H9 (cell line): ENCODE measurements around the gene STK24. TPM values are rescaled to one million over a fixed set of nuclear protein-coding genes. Genes with fewer than 3 reads are reported as not detected.
A peak's percentile ranks its signal among the peaks of the same experiment; 100 is the strongest.

Experiments
- DNase-seq: peaks from one replicate; pipeline ENCODE4 v3.0.0-alpha.2; 2017
- H2AFZ ChIP-seq: one replicate; pipeline ENCODE4 v1.6.1; 2013; ENCODE audit warnings: mild to moderate bottlenecking, low read length, control low read depth, moderate library complexity
- H2AK5ac ChIP-seq: 2 replicates; pipeline ENCODE4 v1.6.1; 2013; ENCODE audit warnings: low read length, control low read depth, mixed read lengths; ENCODE audit not compliant: insufficient read length
- H2BK120ac ChIP-seq: one replicate; pipeline ENCODE4 v1.6.1; 2013; ENCODE audit warnings: low read depth, mild to moderate bottlenecking, low read length, control low read depth, inconsistent platforms; ENCODE audit not compliant: poor library complexity, severe bottlenecking
- H2BK12ac ChIP-seq: 2 replicates; pipeline ENCODE4 v1.6.1; 2013; ENCODE audit warnings: low read length, control low read depth, mixed read lengths, low read depth; ENCODE audit not compliant: insufficient read length
- H2BK15ac ChIP-seq: 2 replicates; pipeline ENCODE4 v1.6.1; 2013; ENCODE audit warnings: low read depth, low read length, control low read depth
- H2BK20ac ChIP-seq: one replicate; pipeline ENCODE4 v1.6.1; 2013; ENCODE audit warnings: low read depth, mild to moderate bottlenecking, low read length, control low read depth, inconsistent platforms; ENCODE audit not compliant: poor library complexity, severe bottlenecking
- H2BK5ac ChIP-seq: 2 replicates; pipeline ENCODE4 v1.6.1; 2013; ENCODE audit warnings: low read length, control low read depth, mixed read lengths; ENCODE audit not compliant: insufficient read length
- H3K14ac ChIP-seq: 2 replicates; pipeline ENCODE4 v1.6.1; 2013; ENCODE audit warnings: low read length, control low read depth; ENCODE audit not compliant: insufficient read depth
- H3K18ac ChIP-seq: 2 replicates; pipeline ENCODE4 v1.6.1; 2013; ENCODE audit warnings: low read depth, mild to moderate bottlenecking, mixed read lengths, low read length, control low read depth; ENCODE audit not compliant: insufficient read length
- H3K23ac ChIP-seq: 2 replicates; pipeline ENCODE4 v1.6.1; 2013; ENCODE audit warnings: low read length, control low read depth, mixed read lengths, low read depth; ENCODE audit not compliant: insufficient read length
- H3K23me2 ChIP-seq: 2 replicates; pipeline ENCODE4 v1.6.1; 2013; ENCODE audit warnings: low read depth, mild to moderate bottlenecking, mixed read lengths, low read length, control low read depth; ENCODE audit not compliant: insufficient read length, poor library complexity, severe bottlenecking
- H3K27ac ChIP-seq: 2 replicates; pipeline ENCODE4 v1.5.1; 2013; ENCODE audit warnings: low read length, control low read depth, mixed read lengths, low read depth; ENCODE audit not compliant: insufficient read length
- H3K27me3 ChIP-seq: 2 replicates; pipeline ENCODE4 v1.6.1; 2013; ENCODE audit warnings: low read length, control low read depth, inconsistent platforms; ENCODE audit not compliant: insufficient read depth
- H3K4ac ChIP-seq: 2 replicates; pipeline ENCODE4 v1.6.1; 2013; ENCODE audit warnings: low read depth, mild to moderate bottlenecking, control low read depth, inconsistent platforms, low read length, moderate library complexity
- H3K4me1 ChIP-seq: 2 replicates; pipeline ENCODE4 v1.6.1; 2013; ENCODE audit warnings: low read length, control low read depth, inconsistent platforms; ENCODE audit not compliant: insufficient read depth
- H3K4me2 ChIP-seq: 2 replicates; pipeline ENCODE4 v1.6.1; 2013; ENCODE audit warnings: low read length, control low read depth, mixed read lengths; ENCODE audit not compliant: insufficient read length, insufficient read depth
- H3K56ac ChIP-seq: 2 replicates; pipeline ENCODE4 v1.6.1; 2013; ENCODE audit warnings: low read depth, mild to moderate bottlenecking, mixed read lengths, low read length, control low read depth; ENCODE audit not compliant: insufficient read length
- H3K79me1 ChIP-seq: 2 replicates; pipeline ENCODE4 v1.6.1; 2013; ENCODE audit warnings: low read depth, mild to moderate bottlenecking, moderate library complexity, low read length, control low read depth, inconsistent platforms; ENCODE audit not compliant: insufficient read depth, poor library complexity, severe bottlenecking
- H3K79me2 ChIP-seq: 2 replicates; pipeline ENCODE4 v1.6.1; 2013; ENCODE audit warnings: low read length, control low read depth, inconsistent platforms; ENCODE audit not compliant: insufficient read depth
- H3K9ac ChIP-seq: 2 replicates; pipeline ENCODE4 v1.6.1; 2013; ENCODE audit warnings: low read length, control low read depth, mixed read lengths; ENCODE audit not compliant: insufficient read length; ENCODE audit errors: extremely low read depth
- H3K9me3 ChIP-seq: one replicate; pipeline ENCODE4 v1.6.1; 2013; ENCODE audit warnings: low read depth, low read length, inconsistent platforms; ENCODE audit not compliant: control insufficient read depth
- H3T11ph ChIP-seq: one replicate; pipeline ENCODE4 v1.6.1; 2013; ENCODE audit warnings: mild to moderate bottlenecking, low read length, control low read depth, inconsistent platforms
- H4K20me1 ChIP-seq: one replicate; pipeline ENCODE4 v1.6.1; 2013; ENCODE audit not compliant: control insufficient read depth, insufficient read length, insufficient read depth
- H4K5ac ChIP-seq: 2 replicates; pipeline ENCODE4 v1.6.1; 2013; ENCODE audit warnings: low read depth, mild to moderate bottlenecking, mixed read lengths, low read length, control low read depth; ENCODE audit not compliant: insufficient read length
- H4K8ac ChIP-seq: replicated peaks from 2 replicates; pipeline ENCODE4 v1.6.1; 2013; ENCODE audit warnings: low read length, control low read depth, mixed read lengths, low read depth; ENCODE audit not compliant: insufficient read length
- H4K91ac ChIP-seq: 2 replicates; pipeline ENCODE4 v1.6.1; 2013; ENCODE audit warnings: low read depth, mild to moderate bottlenecking, moderate library complexity, mixed read lengths, low read length, control low read depth; ENCODE audit not compliant: insufficient read length
- H3K27ac Mint-ChIP-seq, 3 experiments: 2 replicates in 2 of 3; 3 replicates in 1 of 3; pipeline ENCODE4 v1.8.0; 2020 to 2021; ENCODE audit warnings: mixed read lengths in 3 of 3, mild to moderate bottlenecking in 1 of 3, moderate library complexity in 1 of 3
- H3K27me3 Mint-ChIP-seq: 2 replicates; pipeline ENCODE4 v1.8.0; 2021; ENCODE audit warnings: low read depth, mild to moderate bottlenecking, moderate library complexity, mixed read lengths
- H3K36me3 Mint-ChIP-seq, 3 experiments: 2 replicates in 2 of 3; 3 replicates in 1 of 3; pipeline ENCODE4 v1.8.0; 2020 to 2021; ENCODE audit warnings: low read depth in 3 of 3, mixed read lengths in 3 of 3; ENCODE audit not compliant: insufficient read depth in 1 of 3
- H3K4me1 Mint-ChIP-seq, 2 experiments: 2 replicates each; pipeline ENCODE4 v1.8.0; 2020; ENCODE audit warnings: mixed read lengths in 2 of 2
- H3K4me3 Mint-ChIP-seq, 2 experiments: 2 replicates in 1 of 2; 3 replicates in 1 of 2; pipeline ENCODE4 v1.8.0; 2020 to 2021; ENCODE audit warnings: mild to moderate bottlenecking in 2 of 2, mixed read lengths in 2 of 2, moderate library complexity in 1 of 2
- H3K9me3 Mint-ChIP-seq, 2 experiments: 2 replicates in 1 of 2; 3 replicates in 1 of 2; pipeline ENCODE4 v1.8.0; 2020; ENCODE audit warnings: mild to moderate bottlenecking in 2 of 2, mixed read lengths in 2 of 2, moderate library complexity in 1 of 2
- CTCF ChIP-seq: fragments of 200-600 bp; sonication (generic); conservative IDR thresholded peaks from 3 replicates; pipeline ENCODE4 v1.8.0; 2021; ENCODE audit warnings: antibody characterized with exemption, mild to moderate bottlenecking
- WGBS: extraction: QIAGEN DNeasy Blood & Tissue Kit; methylation state at CpG from one replicate; pipeline ENCODE4 v1.1.7; 2013; ENCODE audit warnings: missing lambda C conversion rate, low lambda C conversion rate, mixed read lengths; ENCODE audit not compliant: insufficient read length; ENCODE audit errors: extremely low coverage; 5-methylcytosine and 5-hydroxymethylcytosine counted together
- total RNA-seq: library from RNA; stranded (reverse); gene quantifications from 2 replicates; pipeline ENCODE4 v1.2.1, GENCODE V29; 2021

Gene STK24
- total RNA-seq, 1 experiment from 2014 or later, result 134 TPM

GRCh38 chr13:98544104-98544710, 32.7 kb downstream of the STK24 start:
- no peak overlapping the region for H3K9ac ChIP-seq
- no peak overlapping the region for H3T11ph ChIP-seq
- H3K27ac Mint-ChIP-seq, result peak overlapping the region in 2 of 3 experiments; percentile 33 to 88; a peak in 3 of 7 replicates
- H3K23ac ChIP-seq, result no peak overlapping the region
- no peaks in the 10 kb centered on the region for H3K27me3 Mint-ChIP-seq
- H2BK12ac ChIP-seq, result no peak overlapping the region
- peaks cover 15% of the 10 kb centered on the region; the same call in 1 of the 2 replicates for H3K4me1 ChIP-seq
- no peak overlapping the region for H2BK20ac ChIP-seq
- H3K27me3 ChIP-seq, result no peaks in the 10 kb centered on the region
- no peak overlapping the region for H3K4me3 Mint-ChIP-seq
- H3K4me1 Mint-ChIP-seq, result peaks cover 59 to 60% of the 10 kb centered on the region in 2 experiments
- no peak overlapping the region for H3K4me2 ChIP-seq
- H3K79me2 ChIP-seq, result peaks cover 61% of the 10 kb centered on the region
- H3K79me1 ChIP-seq, result peaks cover 12% of the 10 kb centered on the region
- WGBS, result no CpG with 5 or more reads among the region's 16 CpGs
- H2AK5ac ChIP-seq, result no peak overlapping the region
- H3K9me3 ChIP-seq, result no peaks in the 10 kb centered on the region
- H3K27ac ChIP-seq, result no peak overlapping the region
- peak overlapping the region; percentile 24; the same call in 1 of the 2 replicates for H3K14ac ChIP-seq
- 0 out of 2 replicates have a peak overlapping the region, but pooled peaks have one; percentile 60 for H2BK15ac ChIP-seq
- H3K18ac ChIP-seq, result peak overlapping the region; percentile 50
- H2BK120ac ChIP-seq, result no peak overlapping the region
- no peak overlapping the region for H3K4ac ChIP-seq
- H4K8ac ChIP-seq, result no peak overlapping the region
- H2BK5ac ChIP-seq, result no peak overlapping the region
- no peak overlapping the region for H3K56ac ChIP-seq
- H4K20me1 ChIP-seq, result no peaks in the 10 kb centered on the region
- H2AFZ ChIP-seq, result no peak overlapping the region
- TF ChIP-seq CTCF, result no peak
- no peak overlapping the region for H4K91ac ChIP-seq
- H3K36me3 Mint-ChIP-seq, result peaks cover 2 to 11% (median 10%) of the 10 kb centered on the region in 3 experiments; a peak in 6 of 7 replicates
- H3K23me2 ChIP-seq, result no peaks in the 10 kb centered on the region
- no peaks in the 10 kb centered on the region; a peak in 1 of 5 replicates for H3K9me3 Mint-ChIP-seq
- no peak for DNase-seq
- H4K5ac ChIP-seq, result no peak overlapping the region
